ENCODE measurements around the gene ATAD2B.
A peak's percentile ranks its signal among the peaks of the same experiment; 100 is the strongest.
"Not testable (repeated sequence)": the region's sequence is repeated elsewhere in the genome, so short reads cannot be mapped to it uniquely, and the experiment has no call there.

Gene ATAD2B

GRCh38 chr2:23794234-23794633 lies 132.7 kb downstream of the ATAD2B start:
- Mint-ChIP-seq H3K4me1 (peaks cover 2% of the 10 kb centered on the region), H3K27me3 (no peaks in the 10 kb centered on the region), H3K9me3 (no peaks in the 10 kb centered on the region), H3K4me3 (no peak overlapping the region), H3K27ac (no peak overlapping the region)
- ATAC-seq: no peak
- DNase-seq: no peak

GRCh38 chr2:23793476-23793875 lies 133.4 kb downstream of the ATAD2B start:
- ATAC-seq: no peak
- no peaks in the 10 kb centered on the region for H3K9me3 Mint-ChIP-seq
- no peak overlapping the region for H3K4me3 Mint-ChIP-seq
- no peak for DNase-seq
- no peak overlapping the region for H3K27ac Mint-ChIP-seq
- H3K4me1 Mint-ChIP-seq: peaks cover 9% of the 10 kb centered on the region
- H3K27me3 Mint-ChIP-seq: no peaks in the 10 kb centered on the region

- H3K27me3 Mint-ChIP-seq: no peaks in the 10 kb centered on the region
- H3K4me1 Mint-ChIP-seq: peaks cover 22% of the 10 kb centered on the region
- no peak overlapping the region for H3K27ac Mint-ChIP-seq
- ATAC-seq (no peak), DNase-seq (no peak)
- H3K4me3 Mint-ChIP-seq: no peak overlapping the region
- H3K9me3 Mint-ChIP-seq: no peaks in the 10 kb centered on the region
Observed at GRCh38 chr2:23791030-23791429, 135.9 kb downstream of the ATAD2B start.

GRCh38 chr2:23789012-23789411 lies 137.9 kb downstream of the ATAD2B start:
- ATAC-seq (no peak), DNase-seq (no peak)
- peaks cover 22% of the 10 kb centered on the region for H3K4me1 Mint-ChIP-seq
- H3K4me3 Mint-ChIP-seq: no peak overlapping the region
- no peaks in the 10 kb centered on the region for H3K27me3 Mint-ChIP-seq
- no peaks in the 10 kb centered on the region for H3K9me3 Mint-ChIP-seq
- H3K27ac Mint-ChIP-seq: peak overlapping the region in 1 of 2 donors; percentile 23

- Mint-ChIP-seq H3K9me3 (no peaks in the 10 kb centered on the region), H3K27me3 (no peaks in the 10 kb centered on the region), H3K27ac (no peak overlapping the region), H3K4me3 (no peak overlapping the region), H3K4me1 (peaks cover 22% of the 10 kb centered on the region)
- ATAC-seq: peak; percentile 95
- no peak for DNase-seq
Observed at GRCh38 chr2:23788100-23788499, 138.8 kb downstream of the ATAD2B start.

GRCh38 chr2:23784971-23785370 lies 142.0 kb downstream of the ATAD2B start:
- H3K4me3 Mint-ChIP-seq: no peak overlapping the region
- no peak overlapping the region for H3K27ac Mint-ChIP-seq
- no peak for ATAC-seq
- no peaks in the 10 kb centered on the region for H3K9me3 Mint-ChIP-seq
- no peaks in the 10 kb centered on the region for H3K27me3 Mint-ChIP-seq
- no peak for DNase-seq
- H3K4me1 Mint-ChIP-seq: peaks cover 22% of the 10 kb centered on the region

- Mint-ChIP-seq H3K4me1 (peaks cover 4% of the 10 kb centered on the region), H3K4me3 (no peak overlapping the region), H3K9me3 (no peaks in the 10 kb centered on the region), H3K27ac (no peak overlapping the region), H3K27me3 (no peaks in the 10 kb centered on the region)
- no peak for DNase-seq
- no peak for ATAC-seq
Observed at GRCh38 chr2:23782646-23783045, 144.3 kb downstream of the ATAD2B start.

GRCh38 chr2:23782126-23782525 lies 144.8 kb downstream of the ATAD2B start:
- DNase-seq (no peak), ATAC-seq (no peak)
- Mint-ChIP-seq H3K4me1 (no peaks in the 10 kb centered on the region), H3K27me3 (no peaks in the 10 kb centered on the region), H3K9me3 (no peaks in the 10 kb centered on the region), H3K4me3 (no peak overlapping the region), H3K27ac (no peak overlapping the region)

GRCh38 chr2:23780465-23780864 lies 146.5 kb downstream of the ATAD2B start:
- not testable (repeated sequence) for ATAC-seq, H3K27ac Mint-ChIP-seq

GRCh38 chr2:23777826-23778225 lies 149.1 kb downstream of the ATAD2B start:
- Mint-ChIP-seq H3K27me3 (no peaks in the 10 kb centered on the region), H3K9me3 (no peaks in the 10 kb centered on the region), H3K4me1 (no peaks in the 10 kb centered on the region), H3K4me3 (no peak overlapping the region), H3K27ac (no peak overlapping the region)
- no peak for ATAC-seq
- no peak for DNase-seq

More at GRCh38 chr2:23780465-23780864, 146.5 kb downstream of the ATAD2B start:
- DNase-seq, H3K4me1 Mint-ChIP-seq, H3K4me3 Mint-ChIP-seq, H3K9me3 Mint-ChIP-seq, H3K27me3 Mint-ChIP-seq: not testable (repeated sequence)

GRCh38 chr2:23776021-23776420 lies 150.9 kb downstream of the ATAD2B start:
- no peak overlapping the region for H3K27ac Mint-ChIP-seq
- DNase-seq: no peak

GRCh38 chr2:23772684-23773083 lies 154.2 kb downstream of the ATAD2B start:
- H3K4me3 Mint-ChIP-seq: no peak overlapping the region
- ATAC-seq: no peak
- no peak overlapping the region for H3K27ac Mint-ChIP-seq

More at GRCh38 chr2:23776021-23776420, 150.9 kb downstream of the ATAD2B start:
- Mint-ChIP-seq H3K4me3 (no peak overlapping the region), H3K27me3 (no peaks in the 10 kb centered on the region), H3K4me1 (no peaks in the 10 kb centered on the region), H3K9me3 (no peaks in the 10 kb centered on the region)
- ATAC-seq: no peak

GRCh38 chr2:23772056-23772455 lies 154.9 kb downstream of the ATAD2B start:
- Mint-ChIP-seq H3K27ac (no peak overlapping the region), H3K27me3 (no peaks in the 10 kb centered on the region), H3K4me1 (no peaks in the 10 kb centered on the region)

More at GRCh38 chr2:23772684-23773083, 154.2 kb downstream of the ATAD2B start:
- Mint-ChIP-seq H3K4me1 (no peaks in the 10 kb centered on the region), H3K27me3 (no peaks in the 10 kb centered on the region), H3K9me3 (no peaks in the 10 kb centered on the region)
- no peak for DNase-seq

GRCh38 chr2:23769364-23769763 lies 157.6 kb downstream of the ATAD2B start:
- ATAC-seq (no peak), DNase-seq (no peak)
- no peak overlapping the region for H3K27ac Mint-ChIP-seq
- no peaks in the 10 kb centered on the region for H3K4me1 Mint-ChIP-seq
- H3K4me3 Mint-ChIP-seq: no peak overlapping the region
- H3K27me3 Mint-ChIP-seq: no peaks in the 10 kb centered on the region
- no peaks in the 10 kb centered on the region for H3K9me3 Mint-ChIP-seq

More at GRCh38 chr2:23772056-23772455, 154.9 kb downstream of the ATAD2B start:
- ATAC-seq: no peak
- Mint-ChIP-seq H3K9me3 (no peaks in the 10 kb centered on the region), H3K4me3 (no peak overlapping the region)
- no peak for DNase-seq

- Mint-ChIP-seq H3K9me3 (no peaks in the 10 kb centered on the region), H3K27me3 (no peaks in the 10 kb centered on the region), H3K4me1 (no peaks in the 10 kb centered on the region), H3K4me3 (no peak overlapping the region), H3K27ac (no peak overlapping the region)
- DNase-seq (no peak), ATAC-seq (no peak)
Observed at GRCh38 chr2:23767876-23768621, 158.9 kb downstream of the ATAD2B start.

GRCh38 chr2:23762141-23762540 lies 164.8 kb downstream of the ATAD2B start:
- Mint-ChIP-seq H3K9me3 (no peaks in the 10 kb centered on the region), H3K27ac (peak overlapping the region in 1 of 2 donors; percentile 49), H3K27me3 (no peaks in the 10 kb centered on the region), H3K4me3 (no peak overlapping the region), H3K4me1 (no peaks in the 10 kb centered on the region)
- no peak for ATAC-seq
- no peak for DNase-seq

- no peak for DNase-seq
- H3K9me3 Mint-ChIP-seq: no peaks in the 10 kb centered on the region
- no peak overlapping the region for H3K27ac Mint-ChIP-seq
- ATAC-seq: no peak
- no peak overlapping the region for H3K4me3 Mint-ChIP-seq
- no peaks in the 10 kb centered on the region for H3K27me3 Mint-ChIP-seq
- no peaks in the 10 kb centered on the region for H3K4me1 Mint-ChIP-seq
Observed at GRCh38 chr2:23761638-23762037, 165.3 kb downstream of the ATAD2B start.
